ENCODE results near the gene DPYSL3. TPM values are rescaled to one million over a fixed set of nuclear protein-coding genes. Genes with fewer than 3 reads are reported as not detected.

DPYSL3 gene
- total RNA-seq, 1 donor from 2014 or later, result 0.20 TPM

GRCh38 chr5:147515269-147515668 is 5.4 kb upstream of the DPYSL3 start:
- intact Hi-C loops (cut with micrococcal nuclease), result no loop called here

- intact Hi-C loops (cut with micrococcal nuclease), result no loop called here
Observed at GRCh38 chr5:147512659-147513379, 3.0 kb upstream of the DPYSL3 start.

- intact Hi-C loops (cut with micrococcal nuclease), result no loop called here
Observed at GRCh38 chr5:147510885-147511284, 1.0 kb upstream of the DPYSL3 start.

GRCh38 chr5:147509041-147509709 is 693 bp downstream of the DPYSL3 start:
- intact Hi-C loops (cut with micrococcal nuclease), result no loop called here

- intact Hi-C loops (cut with micrococcal nuclease), result no loop called here
Observed at GRCh38 chr5:147508711-147509040, 1.2 kb downstream of the DPYSL3 start.

- intact Hi-C loops (cut with micrococcal nuclease), result no loop called here
Observed at GRCh38 chr5:147507480-147508126, 2.3 kb downstream of the DPYSL3 start.

GRCh38 chr5:147504535-147504934 is 5.3 kb downstream of the DPYSL3 start:
- intact Hi-C loops (cut with micrococcal nuclease), result no loop called here

GRCh38 chr5:147504011-147504410 is 5.9 kb downstream of the DPYSL3 start:
- intact Hi-C loops (cut with micrococcal nuclease), result no loop called here

- intact Hi-C loops (cut with micrococcal nuclease), result no loop called here
Observed at GRCh38 chr5:147490989-147491388, 18.9 kb downstream of the DPYSL3 start.

GRCh38 chr5:147487031-147487750 is 22.7 kb downstream of the DPYSL3 start:
- intact Hi-C loops (cut with micrococcal nuclease), result no loop called here

- intact Hi-C loops (cut with micrococcal nuclease), result no loop called here
Observed at GRCh38 chr5:147485814-147486213, 24.1 kb downstream of the DPYSL3 start.

GRCh38 chr5:147485046-147485445 is 24.8 kb downstream of the DPYSL3 start:
- intact Hi-C loops (cut with micrococcal nuclease), result no loop called here

- intact Hi-C loops (cut with micrococcal nuclease), result no loop called here
Observed at GRCh38 chr5:147484708-147485020, 25.2 kb downstream of the DPYSL3 start.

- intact Hi-C loops (cut with micrococcal nuclease), result no loop called here
Observed at GRCh38 chr5:147483961-147484707, 25.7 kb downstream of the DPYSL3 start.

- intact Hi-C loops (cut with micrococcal nuclease), result no loop called here
Observed at GRCh38 chr5:147483188-147483790, 26.6 kb downstream of the DPYSL3 start.

- intact Hi-C loops (cut with micrococcal nuclease), result no loop called here
Observed at GRCh38 chr5:147482706-147483180, 27.1 kb downstream of the DPYSL3 start.

GRCh38 chr5:147481874-147482705 is 27.8 kb downstream of the DPYSL3 start:
- intact Hi-C loops (cut with micrococcal nuclease), result no loop called here

GRCh38 chr5:147481376-147481775 is 28.5 kb downstream of the DPYSL3 start:
- intact Hi-C loops (cut with micrococcal nuclease), result no loop called here

- intact Hi-C loops (cut with micrococcal nuclease), result no loop called here
Observed at GRCh38 chr5:147479949-147480348, 29.9 kb downstream of the DPYSL3 start.

GRCh38 chr5:147479444-147479843 is 30.4 kb downstream of the DPYSL3 start:
- intact Hi-C loops (cut with micrococcal nuclease), result no loop called here

All from T-helper 1 cell treated with Interleukin-12 subunit alpha and Interleukin-12 subunit beta and Interleukin-4 antibody, amounts not matched to agents 30 ng/mL and 1 ng/mL, for 36 hours (primary cell).